Endothelial cell of hepatic sinusoid (primary cell): ENCODE measurements around the gene PRSS21.

Source experiments
- in situ Hi-C: cut with HindIII; loops from 2 replicates; pipeline ENCODE4 v1.10.0; 2017; ENCODE audit warnings: low sequenced_read_pairs

The PRSS21 gene

GRCh38 chr16:2816751-2817339 is at the start of gene PRSS21:
TSS of gene PRSS21 (plus strand) at chr16:2817237. CDS start at chr16:2817269, 32 bp downstream.
- in situ Hi-C loops, result no loop called here

GRCh38 chr16:2767891-2768290 is 49.1 kb upstream of the PRSS21 start:
- in situ Hi-C loops, result no loop called here

- in situ Hi-C loops, result no loop called here
These were observed 48.5 kb upstream of the PRSS21 start for GRCh38 chr16:2768403-2769089.

- in situ Hi-C loops, result no loop called here
These were observed 47.9 kb upstream of the PRSS21 start for GRCh38 chr16:2769100-2769529.

GRCh38 chr16:2769675-2770056 is 47.4 kb upstream of the PRSS21 start:
- in situ Hi-C loops, result loop anchor here (5.0 kb wide), 3 partner anchors 77 to 153 kb away; no protein-coding TSS in a partner anchor

GRCh38 chr16:2770057-2770951 is 46.7 kb upstream of the PRSS21 start:
- in situ Hi-C loops, result loop anchor here (5.0 kb wide), 3 partner anchors 78 to 152 kb away; no protein-coding TSS in a partner anchor

- in situ Hi-C loops, result loop anchor here (5.0 kb wide), 3 partner anchors 79 to 151 kb away; no protein-coding TSS in a partner anchor
These were observed 45.3 kb upstream of the PRSS21 start for GRCh38 chr16:2771496-2772402.

- in situ Hi-C loops, result loop anchor here (5.0 kb wide), 3 partner anchors 81 to 149 kb away; no protein-coding TSS in a partner anchor
These were observed 43.7 kb upstream of the PRSS21 start for GRCh38 chr16:2773188-2773968.

GRCh38 chr16:2774161-2774891 is 42.7 kb upstream of the PRSS21 start:
- in situ Hi-C loops, result loop anchor here (5.0 kb wide), 3 partner anchors 82 to 148 kb away; no protein-coding TSS in a partner anchor

GRCh38 chr16:2775131-2775716 is 41.8 kb upstream of the PRSS21 start:
- in situ Hi-C loops, result no loop called here

- in situ Hi-C loops, result no loop called here
These were observed 41.1 kb upstream of the PRSS21 start for GRCh38 chr16:2775765-2776499.

GRCh38 chr16:2776500-2777139 is 40.4 kb upstream of the PRSS21 start:
- in situ Hi-C loops, result no loop called here

GRCh38 chr16:2777231-2777902 is 39.7 kb upstream of the PRSS21 start, which contains the start of gene ELOB:
TSS of gene ELOB (minus strand) at chr16:2777280. CDS start at chr16:2777239, 41 bp downstream.
- in situ Hi-C loops, result no loop called here

- in situ Hi-C loops, result no loop called here
These were observed 39.0 kb upstream of the PRSS21 start for GRCh38 chr16:2777903-2778629.

GRCh38 chr16:2778630-2778958 is 38.4 kb upstream of the PRSS21 start:
- in situ Hi-C loops, result no loop called here
